ENCODE data around the gene RECQL. TPM values are rescaled to one million over a fixed set of nuclear protein-coding genes. Genes with fewer than 3 reads are reported as not detected.

Gene RECQL
- polyA plus RNA-seq, 1 donor (not counting 4 experiments of a cell fraction or from before 2014, with no cell fraction given), result 41.9 TPM

DNA sequence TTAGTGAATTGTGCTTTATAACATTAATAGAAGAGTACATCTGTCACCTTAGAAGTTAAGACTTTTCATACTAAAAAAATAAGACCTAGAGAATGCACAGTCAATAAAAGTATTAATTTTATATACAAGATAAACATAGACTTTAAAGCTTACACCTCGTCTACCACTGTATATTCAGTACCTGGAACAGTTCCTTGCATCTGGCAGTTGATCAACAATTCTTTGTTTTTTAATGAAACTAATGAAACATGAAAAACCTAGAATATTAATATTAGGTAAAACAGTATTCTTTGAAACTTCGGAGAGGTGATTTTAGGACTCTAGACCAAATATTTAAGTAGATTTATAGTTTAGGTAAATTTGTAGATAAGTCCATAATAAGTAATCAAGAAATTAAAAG, 4.5 kb upstream of the RECQL start:
- H3K27ac ChIP-seq (ENCODE audit: control insufficient read depth, insufficient read depth, low read length), result no peak overlapping the region
- peaks cover 50% of the 10 kb centered on the region for H3K79me2 ChIP-seq (ENCODE audit: control insufficient read depth, insufficient read depth, low read length)
- no peak overlapping the region for H2AFZ ChIP-seq (ENCODE audit: control insufficient read depth, low read length)
- H3K4me3 ChIP-seq (ENCODE audit: control insufficient read depth in 2 of 3, extremely low read depth in 1 of 3, insufficient read depth in 2 of 3, low read depth in 1 of 3, low read length in 3 of 3), result no peak overlapping the region
- H3K4me1 ChIP-seq (ENCODE audit: control insufficient read depth, extremely low read depth, insufficient read depth, low read length), result peaks cover 4% of the 10 kb centered on the region
- H3K36me3 ChIP-seq (ENCODE audit: control insufficient read depth in 2 of 2, extremely low read depth in 1 of 2, insufficient read depth in 2 of 2, low read length in 2 of 2), result peaks cover 3 to 6% of the 10 kb centered on the region in 2 experiments
- dilution Hi-C loops (cut with MboI; ENCODE audit: extremely low pct_ligation_motif_present, low sequenced_read_pairs), result no loop called here
- no peak for FAIRE-seq
- H3K4me2 ChIP-seq (ENCODE audit: control insufficient read depth, extremely low read depth, insufficient read depth, low read depth, low read length), result no peak overlapping the region
- DNase-seq (ENCODE audit: low read depth, low spot score), result no peak
- H3K9ac ChIP-seq (ENCODE audit: control insufficient read depth, extremely low read depth, insufficient read depth, low read length), result no peak overlapping the region
- no peaks in the 10 kb centered on the region for H4K20me1 ChIP-seq (ENCODE audit: control insufficient read depth, extremely low read depth, insufficient read depth, low read length)
- no peaks in the 10 kb centered on the region for H3K27me3 ChIP-seq (ENCODE audit: control insufficient read depth, extremely low read depth, insufficient read depth, low read length)
- H3K9me3 ChIP-seq (ENCODE audit: control insufficient read depth, low read depth, low read length), result no peaks in the 10 kb centered on the region
- H3K9me1 ChIP-seq (ENCODE audit: control insufficient read depth, extremely low read depth, insufficient read depth, low read length), result no peaks in the 10 kb centered on the region
- no peak for TF ChIP-seq EZH2 (IDR thresholded peaks at IDR 0.05; ENCODE audit: low read length)
- TF ChIP-seq, protein P1, sequence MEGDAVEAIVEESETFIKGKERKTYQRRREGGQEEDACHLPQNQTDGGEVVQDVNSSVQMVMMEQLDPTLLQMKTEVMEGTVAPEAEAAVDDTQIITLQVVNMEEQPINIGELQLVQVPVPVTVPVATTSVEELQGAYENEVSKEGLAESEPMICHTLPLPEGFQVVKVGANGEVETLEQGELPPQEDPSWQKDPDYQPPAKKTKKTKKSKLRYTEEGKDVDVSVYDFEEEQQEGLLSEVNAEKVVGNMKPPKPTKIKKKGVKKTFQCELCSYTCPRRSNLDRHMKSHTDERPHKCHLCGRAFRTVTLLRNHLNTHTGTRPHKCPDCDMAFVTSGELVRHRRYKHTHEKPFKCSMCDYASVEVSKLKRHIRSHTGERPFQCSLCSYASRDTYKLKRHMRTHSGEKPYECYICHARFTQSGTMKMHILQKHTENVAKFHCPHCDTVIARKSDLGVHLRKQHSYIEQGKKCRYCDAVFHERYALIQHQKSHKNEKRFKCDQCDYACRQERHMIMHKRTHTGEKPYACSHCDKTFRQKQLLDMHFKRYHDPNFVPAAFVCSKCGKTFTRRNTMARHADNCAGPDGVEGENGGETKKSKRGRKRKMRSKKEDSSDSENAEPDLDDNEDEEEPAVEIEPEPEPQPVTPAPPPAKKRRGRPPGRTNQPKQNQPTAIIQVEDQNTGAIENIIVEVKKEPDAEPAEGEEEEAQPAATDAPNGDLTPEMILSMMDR (optimal IDR thresholded peaks at IDR 0.05 in 1 of 3, IDR thresholded peaks at IDR 0.05 in 1 of 3, conservative IDR thresholded peaks at IDR 0.05 in 1 of 3; ENCODE audit: extremely low read depth in 1 of 3, insufficient read depth in 2 of 3, low read length in 3 of 3), result no peak

DNA sequence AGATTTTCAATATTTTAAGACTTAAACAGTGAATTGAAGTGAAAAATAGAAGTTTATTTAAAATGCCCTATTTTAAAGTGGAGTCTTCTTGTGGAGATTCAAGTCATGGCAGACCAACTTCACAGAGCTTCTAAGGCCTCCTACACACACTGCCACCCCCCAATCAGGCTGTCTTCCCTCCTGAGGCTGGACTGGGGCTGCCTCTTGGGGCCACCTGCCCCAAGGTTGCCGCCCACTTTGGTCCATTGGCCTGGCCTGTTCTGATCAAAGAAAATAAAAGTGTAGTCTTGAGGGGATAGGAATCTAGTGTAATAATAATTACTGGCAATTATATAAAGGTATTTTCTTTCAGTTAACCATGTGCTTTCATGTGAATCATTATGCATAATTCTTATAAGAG, 1.4 kb upstream of the RECQL start:
- Histone ChIP-seq H3K9me3 (ENCODE audit: control insufficient read depth, low read depth, low read length) (no peaks in the 10 kb centered on the region), H4K20me1 (ENCODE audit: control insufficient read depth, extremely low read depth, insufficient read depth, low read length) (no peaks in the 10 kb centered on the region), H3K27me3 (ENCODE audit: control insufficient read depth, extremely low read depth, insufficient read depth, low read length) (no peaks in the 10 kb centered on the region), H3K4me2 (ENCODE audit: control insufficient read depth, extremely low read depth, insufficient read depth, low read depth, low read length) (peak overlapping the region; percentile 89), H3K36me3 (ENCODE audit: control insufficient read depth in 2 of 2, extremely low read depth in 1 of 2, insufficient read depth in 2 of 2, low read length in 2 of 2) (peaks cover 5 to 12% of the 10 kb centered on the region in 2 experiments), H3K79me2 (ENCODE audit: control insufficient read depth, insufficient read depth, low read length) (peaks cover 62% of the 10 kb centered on the region), H3K27ac (ENCODE audit: control insufficient read depth, insufficient read depth, low read length) (peak overlapping the region; percentile 7), H3K4me3 (ENCODE audit: control insufficient read depth in 2 of 3, extremely low read depth in 1 of 3, insufficient read depth in 2 of 3, low read depth in 1 of 3, low read length in 3 of 3) (peak overlapping the region in 2 of 3 experiments; percentile 82 to 97), H2AFZ (ENCODE audit: control insufficient read depth, low read length) (no peak overlapping the region), H3K9me1 (ENCODE audit: control insufficient read depth, extremely low read depth, insufficient read depth, low read length) (no peaks in the 10 kb centered on the region), H3K9ac (ENCODE audit: control insufficient read depth, extremely low read depth, insufficient read depth, low read length) (peak overlapping the region; percentile 93), H3K4me1 (ENCODE audit: control insufficient read depth, extremely low read depth, insufficient read depth, low read length) (peaks cover 13% of the 10 kb centered on the region)
- TF ChIP-seq, protein P1 (optimal IDR thresholded peaks at IDR 0.05 in 1 of 3, IDR thresholded peaks at IDR 0.05 in 1 of 3, conservative IDR thresholded peaks at IDR 0.05 in 1 of 3; ENCODE audit: extremely low read depth in 1 of 3, insufficient read depth in 2 of 3, low read length in 3 of 3), result no peak
- no peak for TF ChIP-seq EZH2 (IDR thresholded peaks at IDR 0.05; ENCODE audit: low read length)
- dilution Hi-C loops (cut with MboI; ENCODE audit: extremely low pct_ligation_motif_present, low sequenced_read_pairs), result no loop called here
- DNase-seq (ENCODE audit: low read depth, low spot score) (no peak), FAIRE-seq (no peak)

Data from keratinocyte (primary cell).